T-helper 1 cell treated with Interleukin-12 subunit alpha and Interleukin-12 subunit beta and Interleukin-4 antibody, amounts not matched to agents 30 μg/mL and 1 μg/mL, for 36 hours (primary cell): ENCODE data around the gene CITED1.

ENCODE experiments used
- H3K27ac Mint-ChIP-seq: one replicate; pipeline ENCODE4 v1.8.0; 2021; ENCODE audit warnings: mild to moderate bottlenecking, mixed read lengths
- H3K27me3 Mint-ChIP-seq: one replicate; pipeline ENCODE4 v1.8.0; 2021; ENCODE audit warnings: low read depth, mixed read lengths
- H3K36me3 Mint-ChIP-seq: one replicate; pipeline ENCODE4 v1.8.0; 2021; ENCODE audit warnings: low read depth, mixed read lengths
- H3K4me1 Mint-ChIP-seq: one replicate; pipeline ENCODE4 v1.8.0; 2021; ENCODE audit warnings: low read depth, mixed read lengths
- H3K4me3 Mint-ChIP-seq: one replicate; pipeline ENCODE4 v1.8.0; 2021; ENCODE audit warnings: mild to moderate bottlenecking, moderate library complexity, mixed read lengths
- H3K9me3 Mint-ChIP-seq: one replicate; pipeline ENCODE4 v1.8.0; 2021; ENCODE audit warnings: mixed read lengths

The CITED1 gene

DNA sequence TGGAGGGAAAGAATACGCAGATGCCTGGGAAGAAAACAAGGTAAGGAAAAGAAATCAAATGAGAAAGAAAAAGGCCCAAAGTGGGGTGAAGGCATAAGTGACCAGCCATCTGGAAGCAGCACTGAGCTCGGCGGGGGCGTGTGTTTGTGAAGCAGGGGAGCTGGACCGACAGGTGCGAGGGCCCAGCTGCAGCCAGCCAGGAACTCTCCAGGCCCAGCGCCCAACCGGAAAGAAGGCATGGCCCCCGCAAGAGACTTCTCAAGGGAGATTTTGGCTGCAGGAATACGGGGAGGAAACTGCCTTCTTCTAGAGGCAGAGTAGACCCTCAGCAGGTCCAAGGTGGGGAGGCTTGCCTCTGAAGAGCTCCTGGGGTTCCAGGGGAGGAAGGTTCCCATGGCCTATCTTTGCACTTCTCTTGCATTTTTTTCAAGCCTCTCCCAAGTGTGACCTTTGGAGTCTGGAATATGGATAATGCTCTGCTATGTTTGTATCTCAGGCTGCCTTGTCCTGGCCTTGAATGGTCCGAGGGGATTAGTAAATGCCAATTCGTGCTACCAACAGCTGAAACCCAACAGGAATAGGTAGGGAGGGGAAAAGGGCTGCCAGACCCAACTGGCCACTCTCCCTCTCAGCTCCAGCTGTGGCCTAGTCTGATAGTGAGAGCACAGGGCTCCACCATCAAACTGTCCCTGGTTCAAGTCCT lies 10.8 kb upstream of the CITED1 start:
- no peaks in the 10 kb centered on the region for H3K4me1 Mint-ChIP-seq
- H3K4me3 Mint-ChIP-seq = no peak overlapping the region
- no peaks in the 10 kb centered on the region for H3K27me3 Mint-ChIP-seq
- H3K27ac Mint-ChIP-seq = no peak overlapping the region
- no peaks in the 10 kb centered on the region for H3K36me3 Mint-ChIP-seq
- no peaks in the 10 kb centered on the region for H3K9me3 Mint-ChIP-seq

DNA sequence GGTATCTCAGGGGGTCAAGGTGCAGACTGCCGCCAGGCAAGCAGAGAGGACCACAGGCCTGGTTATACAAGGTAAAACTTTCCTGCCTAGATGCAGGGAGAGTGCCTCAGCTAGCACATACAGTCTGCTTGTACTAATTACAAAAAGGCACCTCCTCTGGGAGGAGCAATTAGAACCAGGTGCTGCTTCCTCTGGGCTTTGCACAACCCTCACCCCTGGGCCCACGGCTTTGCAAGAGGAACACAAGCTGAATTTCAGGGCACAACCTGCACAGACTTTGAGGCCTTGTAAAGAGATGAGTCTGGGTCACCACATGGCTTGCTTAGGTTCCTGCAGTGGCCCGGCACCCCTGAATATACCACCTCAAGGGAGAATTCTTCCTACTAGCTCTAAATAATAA lies 9.2 kb upstream of the CITED1 start:
- Mint-ChIP-seq H3K4me3 (no peak overlapping the region), H3K27ac (no peak overlapping the region), H3K9me3 (no peaks in the 10 kb centered on the region), H3K36me3 (no peaks in the 10 kb centered on the region), H3K4me1 (no peaks in the 10 kb centered on the region), H3K27me3 (peaks cover 1% of the 10 kb centered on the region)

DNA sequence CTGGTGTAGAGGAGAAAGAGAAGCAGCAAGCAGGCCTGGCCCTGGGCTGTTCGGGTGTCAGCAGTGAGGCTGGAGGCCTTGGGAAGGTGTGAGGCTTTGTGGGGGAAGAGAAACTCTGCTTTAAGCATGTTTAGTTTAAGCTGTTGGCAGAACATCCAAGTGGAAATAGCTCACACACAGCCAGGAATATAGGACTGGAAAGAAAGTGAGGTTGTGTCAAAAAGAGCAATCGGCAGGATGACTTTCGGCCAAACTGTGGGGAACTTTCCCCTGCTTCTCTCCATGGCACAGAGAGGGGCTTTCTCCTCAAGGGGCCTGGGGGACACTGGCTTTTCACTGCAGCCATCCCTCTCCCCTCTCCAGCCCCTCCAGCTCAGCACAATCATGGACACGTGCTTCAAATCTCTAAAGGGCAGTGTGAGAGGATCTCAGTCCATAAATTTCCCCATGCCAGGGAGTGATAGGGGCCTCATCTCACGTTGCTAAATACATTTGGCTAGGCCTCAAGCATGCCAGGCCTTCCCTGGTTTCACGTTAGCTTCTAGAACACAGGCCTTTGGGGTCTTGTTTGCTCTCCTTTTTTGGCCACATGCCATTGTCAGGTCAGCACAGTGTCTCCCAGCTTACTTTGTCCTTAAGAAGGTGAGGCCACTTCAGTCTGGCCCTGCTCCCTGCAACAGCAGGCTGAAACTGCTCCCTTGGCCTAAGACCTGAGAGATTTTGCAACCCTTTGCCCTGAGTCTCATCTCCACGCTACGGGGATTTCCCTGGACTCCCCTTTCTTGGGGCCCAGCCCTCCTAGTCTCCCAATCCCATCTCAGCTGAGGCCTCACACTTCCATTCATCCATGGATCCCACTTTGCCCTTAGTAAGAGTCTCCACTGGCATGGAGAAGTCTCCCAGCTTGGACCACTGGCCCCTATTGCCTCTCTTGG lies 8.3 kb upstream of the CITED1 start:
- no peak overlapping the region for H3K27ac Mint-ChIP-seq
- H3K27me3 Mint-ChIP-seq = peaks cover 9% of the 10 kb centered on the region
- H3K4me3 Mint-ChIP-seq = no peak overlapping the region
- peaks cover 1% of the 10 kb centered on the region for H3K4me1 Mint-ChIP-seq
- no peaks in the 10 kb centered on the region for H3K36me3 Mint-ChIP-seq
- no peaks in the 10 kb centered on the region for H3K9me3 Mint-ChIP-seq

DNA sequence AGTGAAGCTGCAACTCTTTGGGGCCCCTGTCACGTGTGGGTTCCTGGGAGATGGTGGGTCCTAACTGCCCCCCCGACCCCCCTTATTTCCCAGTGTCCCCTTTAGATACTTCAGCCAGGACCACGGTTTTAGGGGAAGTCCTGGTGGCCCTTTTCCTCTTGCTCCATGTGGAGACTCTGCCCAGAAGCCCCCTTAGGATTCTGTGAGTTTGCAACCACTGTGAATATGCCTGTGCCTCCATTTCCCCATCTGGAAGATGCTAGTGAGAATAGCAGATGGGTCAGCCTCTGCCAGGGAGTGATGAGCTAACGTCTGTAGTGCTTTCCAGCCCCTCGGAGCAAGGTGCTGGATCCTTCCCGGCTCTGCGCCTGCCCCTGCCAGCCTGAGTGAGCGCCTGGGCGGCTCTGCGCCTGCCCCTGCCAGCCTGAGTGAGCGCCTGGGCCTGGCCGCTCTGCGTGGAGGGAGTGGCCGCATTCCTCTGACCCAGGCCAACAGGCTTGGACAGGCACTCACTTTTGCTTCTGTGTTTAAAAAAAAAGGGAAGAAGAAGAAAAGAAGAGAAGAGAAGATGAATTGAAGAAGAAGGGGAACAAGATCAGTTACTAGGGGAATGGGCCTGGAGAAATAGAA lies 6.7 kb upstream of the CITED1 start:
- no peaks in the 10 kb centered on the region for H3K36me3 Mint-ChIP-seq
- no peaks in the 10 kb centered on the region for H3K9me3 Mint-ChIP-seq
- peaks cover 24% of the 10 kb centered on the region for H3K27me3 Mint-ChIP-seq
- no peak overlapping the region for H3K4me3 Mint-ChIP-seq
- no peak overlapping the region for H3K27ac Mint-ChIP-seq
- H3K4me1 Mint-ChIP-seq = peaks cover 7% of the 10 kb centered on the region

DNA sequence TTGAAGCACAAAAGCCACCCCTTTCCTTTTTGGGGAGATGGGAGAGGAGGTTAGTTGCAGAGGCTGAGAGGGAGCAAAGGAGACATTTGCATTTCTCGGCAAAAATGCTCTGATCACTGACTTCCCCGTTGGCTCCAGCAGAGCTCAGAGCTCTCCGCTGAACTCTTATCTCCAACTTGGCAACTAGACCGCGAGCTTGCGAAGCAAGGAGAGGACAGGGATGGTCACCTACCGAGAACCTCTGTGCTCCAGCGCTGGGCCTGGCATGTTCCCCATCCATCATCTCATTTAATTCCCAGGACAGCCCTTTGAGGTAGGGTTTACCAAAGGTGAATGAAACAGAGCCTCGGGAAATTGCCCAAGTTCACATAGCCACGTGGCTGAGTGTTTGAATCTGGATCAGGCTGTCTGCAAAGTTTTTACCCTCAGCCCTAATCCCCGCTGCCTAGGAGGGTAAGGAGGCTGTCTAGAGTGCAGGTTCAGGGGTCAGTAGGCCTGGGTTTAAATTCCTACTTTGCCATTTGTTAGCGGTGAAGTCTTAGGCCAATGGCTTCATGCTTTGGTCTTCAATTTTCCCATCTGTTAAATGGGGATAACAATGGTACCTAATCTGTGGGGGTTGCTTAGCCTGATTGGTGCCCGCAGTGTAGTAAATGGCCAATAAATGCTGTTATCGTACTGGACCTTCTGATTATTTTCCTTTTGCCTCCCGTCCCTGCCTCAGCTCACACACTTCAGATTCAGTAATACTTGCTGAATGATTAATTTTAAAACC lies 3.8 kb upstream of the CITED1 start:
- no peak overlapping the region for H3K27ac Mint-ChIP-seq
- no peaks in the 10 kb centered on the region for H3K9me3 Mint-ChIP-seq
- no peak overlapping the region for H3K4me3 Mint-ChIP-seq
- peaks cover 43% of the 10 kb centered on the region for H3K27me3 Mint-ChIP-seq
- peaks cover 15% of the 10 kb centered on the region for H3K4me1 Mint-ChIP-seq
- no peaks in the 10 kb centered on the region for H3K36me3 Mint-ChIP-seq

DNA sequence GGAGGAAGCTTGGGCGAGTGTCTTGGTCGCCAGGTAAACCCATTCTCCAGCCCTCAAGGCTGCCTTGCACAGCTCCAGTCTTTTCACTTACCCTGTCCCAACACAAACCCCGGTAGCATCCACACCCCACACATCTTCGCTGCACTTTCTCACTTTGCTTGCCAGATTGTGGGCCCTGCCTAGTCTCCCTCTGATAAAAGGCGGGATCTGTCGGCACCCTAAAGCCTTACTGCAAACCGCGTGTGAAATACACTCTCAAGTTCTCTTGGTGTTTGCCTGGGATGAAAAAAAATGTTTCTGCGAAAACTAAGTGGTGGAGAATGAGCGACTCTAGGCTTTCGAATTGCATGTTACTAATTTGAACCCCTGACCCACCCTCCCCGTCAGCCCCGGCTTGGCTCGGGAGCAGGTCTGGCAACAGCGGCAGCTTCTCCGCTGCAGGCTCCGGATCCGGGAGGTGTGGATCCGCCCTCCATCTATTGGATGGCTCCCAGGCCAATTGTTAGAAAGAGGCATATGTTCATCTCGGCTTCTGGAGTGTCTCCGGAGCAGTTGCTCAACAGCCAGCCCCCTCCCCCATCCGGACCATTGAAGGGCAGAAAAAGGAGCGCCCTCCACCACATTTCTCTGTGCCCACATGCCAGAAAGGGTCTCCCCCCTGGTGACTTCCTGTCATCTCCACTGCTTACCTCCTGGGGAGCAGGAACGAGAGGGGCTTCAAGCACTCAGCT lies 3.0 kb upstream of the CITED1 start:
- Mint-ChIP-seq H3K9me3 (no peaks in the 10 kb centered on the region), H3K4me3 (peak overlapping the region; percentile 40), H3K4me1 (peaks cover 17% of the 10 kb centered on the region), H3K36me3 (no peaks in the 10 kb centered on the region), H3K27ac (no peak overlapping the region), H3K27me3 (peaks cover 47% of the 10 kb centered on the region)

DNA sequence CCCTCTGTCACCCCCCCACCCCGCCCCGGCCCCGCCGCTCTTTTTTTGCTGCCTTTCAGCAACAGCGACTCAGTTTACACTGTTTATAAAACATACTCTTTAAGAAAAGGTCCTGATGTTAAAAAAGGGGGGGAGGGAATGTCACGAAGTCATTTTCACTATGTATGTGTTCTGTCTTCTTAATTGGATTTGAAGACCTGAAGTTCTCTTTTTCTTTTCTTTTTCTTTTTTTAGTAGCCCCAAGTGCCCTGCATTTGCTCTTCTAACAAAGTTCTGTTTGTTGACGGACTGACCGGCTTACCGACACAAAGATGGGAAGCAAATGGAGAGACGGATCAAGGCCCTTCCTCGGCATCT lies 2.5 kb upstream of the CITED1 start:
- Mint-ChIP-seq H3K4me1 (peaks cover 17% of the 10 kb centered on the region), H3K4me3 (peak overlapping the region; percentile 40), H3K27me3 (peaks cover 52% of the 10 kb centered on the region), H3K36me3 (no peaks in the 10 kb centered on the region), H3K9me3 (no peaks in the 10 kb centered on the region), H3K27ac (no peak overlapping the region)

DNA sequence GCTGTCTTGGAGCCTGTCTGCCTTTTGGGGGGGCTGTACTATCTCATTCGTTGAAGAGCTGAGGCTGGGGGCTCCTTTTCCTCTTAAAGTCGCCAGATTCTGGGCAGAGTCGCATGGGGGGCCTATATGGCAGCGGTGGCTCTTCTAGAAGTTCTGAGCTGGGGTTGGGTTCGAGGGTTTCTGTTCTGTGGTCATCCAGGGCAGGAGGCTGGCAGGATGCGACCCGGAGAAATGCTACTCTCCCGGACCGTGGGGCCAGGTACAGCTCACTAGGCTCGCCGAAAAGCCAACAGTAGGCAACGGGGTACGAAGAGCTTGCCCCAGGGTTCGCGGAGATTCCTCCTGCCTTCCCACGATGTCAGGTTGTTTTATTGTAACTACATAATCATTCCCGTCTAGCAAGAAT lies 1.9 kb upstream of the CITED1 start:
- peaks cover 58% of the 10 kb centered on the region for H3K27me3 Mint-ChIP-seq

DNA sequence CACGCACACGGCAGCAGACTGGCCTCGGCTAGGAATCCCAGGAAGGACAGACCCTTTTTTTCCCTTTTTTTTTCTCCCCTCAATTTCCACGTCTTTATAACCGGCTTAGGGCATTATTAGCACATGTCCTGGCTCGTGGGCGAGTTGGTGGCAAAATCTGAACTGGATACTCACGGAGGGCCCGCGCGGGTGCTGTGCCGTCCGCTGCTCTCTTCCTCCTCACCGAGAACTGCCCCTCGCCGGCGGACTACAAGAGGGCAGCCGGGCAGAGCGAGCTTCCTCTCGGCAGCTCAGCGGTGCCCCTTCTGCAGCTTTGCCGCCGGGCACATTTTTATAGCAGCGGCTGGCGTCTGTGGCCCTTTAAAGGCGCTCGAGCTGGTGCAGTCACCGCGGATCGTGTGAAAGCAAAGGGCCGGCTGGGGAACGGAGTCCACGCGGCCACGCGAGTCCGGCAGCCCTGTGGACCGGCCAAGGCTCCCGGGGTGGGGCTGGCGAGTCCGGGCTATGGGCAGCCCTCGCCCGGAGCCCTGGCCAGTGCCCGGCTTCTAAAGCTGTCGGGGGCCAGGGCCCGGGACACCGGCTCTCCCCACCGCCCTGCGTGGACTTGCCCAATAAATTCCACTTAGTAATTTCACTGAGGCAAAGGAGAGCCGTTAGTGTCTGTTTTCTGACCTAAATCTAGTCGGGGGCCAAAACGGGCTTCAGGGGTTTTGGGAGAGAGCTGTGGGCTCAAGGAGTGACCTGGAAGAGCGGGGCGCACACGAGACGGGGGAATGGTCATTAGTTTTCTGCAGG lies 1.3 kb upstream of the CITED1 start:
- Mint-ChIP-seq H3K4me3 (peak overlapping the region; percentile 80), H3K27ac (no peak overlapping the region), H3K9me3 (no peaks in the 10 kb centered on the region), H3K27me3 (peaks cover 62% of the 10 kb centered on the region), H3K36me3 (no peaks in the 10 kb centered on the region), H3K4me1 (peaks cover 17% of the 10 kb centered on the region)

More for the DNA sequence above, 1.9 kb upstream of the CITED1 start:
- Mint-ChIP-seq H3K4me3 (peak overlapping the region; percentile 34), H3K36me3 (no peaks in the 10 kb centered on the region), H3K27ac (no peak overlapping the region), H3K4me1 (peaks cover 17% of the 10 kb centered on the region), H3K9me3 (no peaks in the 10 kb centered on the region)

DNA sequence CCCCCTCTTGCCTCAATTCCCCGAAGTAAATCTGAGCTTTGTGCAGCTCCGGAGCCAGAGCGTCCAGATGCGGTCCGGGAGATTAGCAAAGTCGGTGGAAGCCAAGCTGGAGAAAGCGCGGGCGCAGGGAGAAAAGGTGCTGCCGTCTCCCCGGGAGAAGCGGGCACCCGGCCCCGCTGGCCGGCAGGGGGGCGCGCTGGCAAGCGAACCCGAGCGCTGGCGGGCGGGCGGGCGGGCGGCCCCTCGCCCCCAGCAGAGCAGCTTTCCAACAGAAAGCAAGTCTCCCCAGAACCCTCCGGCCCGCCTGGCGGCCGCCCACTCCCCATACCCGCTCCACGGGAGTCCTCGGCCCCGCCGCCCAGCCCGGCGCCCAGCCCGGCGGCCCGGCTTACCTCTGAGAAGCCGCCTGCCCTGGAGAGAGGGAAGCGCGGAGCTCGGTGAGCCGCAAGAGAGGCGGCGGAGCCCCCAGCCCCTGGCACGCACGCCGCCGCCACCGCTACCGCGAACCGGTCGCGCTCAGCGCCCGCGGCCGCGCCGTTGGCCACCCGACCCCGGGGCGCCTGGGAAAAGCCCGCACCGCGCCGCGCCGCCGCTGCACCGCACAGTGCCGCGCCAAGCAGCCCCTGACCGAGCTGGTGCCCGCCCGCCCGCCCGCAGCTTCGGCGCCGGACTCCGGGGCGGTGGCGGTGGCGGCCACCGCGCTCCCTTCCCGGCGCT lies 529 bp upstream of the CITED1 start:
- Mint-ChIP-seq H3K4me1 (peaks cover 17% of the 10 kb centered on the region), H3K27ac (no peak overlapping the region), H3K27me3 (peaks cover 67% of the 10 kb centered on the region), H3K9me3 (no peaks in the 10 kb centered on the region), H3K36me3 (no peaks in the 10 kb centered on the region), H3K4me3 (peak overlapping the region; percentile 67)

DNA sequence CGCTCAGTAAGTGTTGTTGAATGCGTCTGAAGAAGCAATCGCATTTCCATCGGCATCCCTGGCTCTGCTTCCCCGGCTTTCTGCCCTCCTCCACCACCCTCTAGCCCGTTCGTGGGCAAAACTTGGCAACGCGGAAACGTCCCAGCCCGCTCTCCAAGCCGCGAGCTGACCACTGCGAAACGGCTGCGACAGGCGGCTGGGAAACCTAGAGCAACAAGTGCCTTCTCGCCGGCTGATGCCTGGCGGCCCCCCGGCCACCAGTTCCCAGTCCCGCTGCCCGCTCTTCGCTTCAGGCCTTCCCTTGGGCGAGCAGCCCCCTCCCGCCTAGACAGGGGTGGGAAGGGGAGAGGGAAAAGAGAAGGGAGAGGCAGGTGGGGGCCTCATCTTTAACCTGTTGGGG lies 837 bp downstream of the CITED1 start:
- H3K27ac Mint-ChIP-seq = no peak overlapping the region
- no peaks in the 10 kb centered on the region for H3K9me3 Mint-ChIP-seq
- peak overlapping the region; percentile 33 for H3K4me3 Mint-ChIP-seq
- H3K27me3 Mint-ChIP-seq = peaks cover 73% of the 10 kb centered on the region
- peaks cover 17% of the 10 kb centered on the region for H3K4me1 Mint-ChIP-seq
- H3K36me3 Mint-ChIP-seq = no peaks in the 10 kb centered on the region

DNA sequence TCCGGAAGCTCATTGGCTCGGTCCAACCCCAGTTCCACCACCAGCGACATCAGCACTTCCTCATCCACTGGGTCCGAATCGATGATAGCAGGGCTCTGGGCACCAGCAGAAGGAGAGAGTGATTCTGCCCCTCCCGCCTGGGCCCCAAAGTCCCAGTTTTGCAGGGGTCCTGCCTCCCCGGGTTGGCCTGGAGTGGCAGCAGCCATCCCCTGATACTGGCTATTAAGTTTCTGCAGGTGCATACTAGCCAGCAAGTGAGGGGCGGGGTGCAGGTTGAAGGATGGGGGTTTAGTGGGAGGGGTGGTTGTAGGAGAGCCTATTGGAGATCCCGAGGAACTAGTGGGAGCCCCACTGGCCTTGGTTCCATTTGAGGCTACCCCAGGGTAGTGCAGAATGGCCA lies 3.9 kb downstream of the CITED1 start:
- Mint-ChIP-seq H3K27ac (no peak overlapping the region), H3K36me3 (no peaks in the 10 kb centered on the region), H3K9me3 (no peaks in the 10 kb centered on the region), H3K4me3 (no peak overlapping the region), H3K27me3 (peaks cover 63% of the 10 kb centered on the region), H3K4me1 (peaks cover 8% of the 10 kb centered on the region)
